GM10248 (cell line): ENCODE data around the gene IRF1.

ENCODE experiments used
- CTCF ChIA-PET: fragments of 300-600 bp; sonication (Branson Sonifier 250); formaldehyde crosslinking; extraction: SDS; loops from one replicate; lab custom pipeline; 2021; ENCODE audit warnings: antibody characterized with exemption; lab: Yijun Ruan, JAX
- POLR2A ChIA-PET: fragments of 350-650 bp; sonication (Branson Sonifier 250); formaldehyde crosslinking; extraction: SDS; loops from one replicate; lab custom pipeline; 2020; ENCODE audit warnings: antibody characterized with exemption; lab: Yijun Ruan, JAX
- DNase-seq: peaks from one replicate; pipeline ENCODE4 v3.0.0; 2012; ENCODE audit errors: extremely low spot score
- CTCF ChIP-seq: IDR thresholded peaks from 2 replicates; pipeline ENCODE4 v1.5.1; 2012; ENCODE audit warnings: mild to moderate bottlenecking, low read depth; ENCODE audit errors: extremely low read depth, missing control alignments, control extremely low read depth

The IRF1 gene

GRCh38 chr5:132460846-132461568 is 29.6 kb downstream of the IRF1 start:
- CTCF ChIA-PET = interaction anchor here (7.0 to 8.7 kb wide), 2 partner anchors 14 to 34 kb away, joined by 40 to 104 read pairs; no protein-coding TSS in a partner anchor
- POLR2A ChIA-PET = no interaction called here
- DNase-seq = no peak
- TF ChIP-seq CTCF = no peak

DNA sequence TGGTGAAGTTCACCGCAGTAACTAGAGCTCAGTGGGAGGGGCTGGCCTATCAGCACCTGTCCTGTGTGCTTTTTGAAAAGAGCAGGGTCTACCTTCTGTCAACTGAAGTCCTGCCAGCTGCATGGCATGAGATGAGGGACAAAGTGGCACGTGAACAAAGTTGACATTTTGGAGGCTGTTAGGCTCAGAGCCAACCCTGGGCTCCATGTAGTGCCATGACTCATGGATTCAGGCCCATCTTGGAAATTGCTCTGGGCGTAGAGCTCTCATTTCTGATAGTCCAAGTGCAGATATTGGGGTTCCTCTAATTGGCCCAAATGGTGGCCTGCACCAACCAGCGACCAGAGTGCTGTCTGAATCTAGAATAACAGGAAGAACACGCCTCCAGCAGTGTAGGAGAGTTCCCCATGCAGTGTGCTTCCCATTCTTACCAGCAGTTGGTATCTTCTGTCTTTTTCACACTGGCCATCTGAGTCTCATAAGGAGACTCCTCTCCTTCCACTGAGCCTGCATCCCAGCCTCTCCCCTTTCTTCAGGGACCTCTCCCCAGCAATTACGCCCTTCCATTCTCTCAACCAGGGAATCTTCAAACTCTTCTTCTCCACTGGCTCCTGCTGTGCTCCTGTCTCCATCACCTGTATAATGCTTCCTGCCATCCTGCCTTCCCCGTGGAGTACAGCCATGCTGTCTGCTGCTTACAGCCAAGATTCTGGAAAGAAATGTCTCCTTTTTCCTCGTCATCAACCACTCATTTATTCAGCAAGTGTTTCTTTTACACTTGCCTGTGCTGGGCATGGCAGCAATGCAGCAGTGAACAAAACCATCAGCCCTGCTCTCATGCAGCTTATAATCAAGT is 30.4 kb downstream of the IRF1 start:
- CTCF ChIA-PET = interaction anchor here (3.5 to 8.7 kb wide), 6 partner anchors 6 to 41 kb away, joined by 14 to 104 read pairs (median 28); no protein-coding TSS in a partner anchor
- POLR2A ChIA-PET = interaction anchor here (1.6 kb wide), 1 partner anchor 19 kb away, joined by 7 read pairs; no protein-coding TSS in a partner anchor

DNA sequence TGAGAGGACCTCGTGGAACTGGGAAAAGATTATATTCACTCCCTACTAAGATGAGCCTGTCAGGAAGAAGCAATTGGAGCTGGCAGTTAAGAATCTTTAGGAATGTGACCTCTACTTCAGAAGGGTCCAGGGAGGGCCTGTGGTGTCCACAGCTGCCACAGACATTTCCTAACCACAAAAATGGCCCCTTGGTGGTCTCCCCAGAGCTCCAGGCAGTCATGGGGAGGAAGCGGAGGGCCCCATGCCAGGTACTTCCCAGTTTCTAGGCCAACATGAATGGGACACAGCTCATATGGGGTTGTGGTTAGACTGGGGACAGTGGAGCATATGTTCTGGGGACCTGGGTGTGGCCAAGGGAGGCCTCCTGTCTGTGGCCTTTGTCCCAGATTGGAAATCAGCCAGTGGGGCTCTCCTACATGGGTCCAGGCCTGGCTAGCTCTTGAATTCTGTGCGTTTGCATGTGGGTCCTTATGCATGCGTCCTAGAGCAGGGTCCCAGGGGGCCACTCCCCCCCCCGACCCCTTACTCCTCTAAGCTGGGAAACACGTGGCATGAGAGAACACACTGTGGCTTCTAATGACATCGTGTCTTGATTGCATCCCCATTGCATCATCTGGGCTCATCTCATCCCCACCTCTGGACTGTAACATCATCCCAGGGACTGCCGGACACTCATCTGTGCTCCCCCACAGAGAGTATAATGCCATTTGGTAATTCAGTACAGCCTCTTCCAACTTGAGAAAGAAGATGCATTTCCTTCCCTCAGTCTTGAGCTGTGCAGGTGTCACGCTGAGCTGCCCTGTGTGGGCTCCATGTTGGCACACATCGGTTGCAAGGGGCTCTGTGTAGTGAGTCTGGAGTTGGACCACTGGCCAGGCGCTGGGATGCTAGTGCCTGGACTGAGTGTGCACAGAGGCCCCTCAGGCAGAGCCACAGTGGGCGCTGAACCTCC is 31.3 kb downstream of the IRF1 start:
- no peak for TF ChIP-seq CTCF
- ChIA-PET CTCF (interaction anchor here (1.0 to 8.7 kb wide), 13 partner anchors 7 to 72 kb away, joined by 3 to 104 read pairs (median 14); partner anchors contain the start of gene IRF1), POLR2A (interaction anchor here (0.9 to 1.6 kb wide), 4 partner anchors 20 to 36 kb away, joined by 3 to 7 read pairs (median 4); no protein-coding TSS in a partner anchor)
- DNase-seq = peak; percentile 46

More for the DNA sequence above, 30.4 kb downstream of the IRF1 start:
- DNase-seq = no peak
- TF ChIP-seq CTCF = no peak

- CTCF ChIA-PET = interaction anchor here (0.9 to 8.7 kb wide), 14 partner anchors 8 to 72 kb away, joined by 3 to 104 read pairs (median 14); partner anchors contain the start of gene IRF1
- POLR2A ChIA-PET = interaction anchor here (0.6 to 1.6 kb wide), 5 partner anchors 12 to 36 kb away, joined by 3 to 7 read pairs (median 5); no protein-coding TSS in a partner anchor
- peak; percentile 45 for DNase-seq
- TF ChIP-seq CTCF = no peak
Observed at GRCh38 chr5:132458651-132459030, 31.9 kb downstream of the IRF1 start.

- ChIA-PET CTCF (interaction anchor here (0.9 to 8.7 kb wide), 13 partner anchors 8 to 71 kb away, joined by 3 to 104 read pairs (median 14); no protein-coding TSS in a partner anchor), POLR2A (interaction anchor here (0.6 to 2.1 kb wide), 6 partner anchors 13 to 35 kb away, joined by 3 to 12 read pairs (median 5); no protein-coding TSS in a partner anchor)
Observed at GRCh38 chr5:132458226-132458560, 32.4 kb downstream of the IRF1 start.

More at GRCh38 chr5:132458226-132458560, 32.4 kb downstream of the IRF1 start:
- DNase-seq = no peak
- TF ChIP-seq CTCF = no peak
